Natural killer cell (primary cell): ENCODE results near the gene HOXD9. TPM values are rescaled to one million over a fixed set of nuclear protein-coding genes. Genes with fewer than 3 reads are reported as not detected.

ENCODE experiments used
- ATAC-seq, 3 donors: fragments of 150-1000 bp in 2 of 3; fragments of 200-7000 bp in 1 of 3; cut with Tn5 transposase; 1 replicate in 1 of 3; 2 replicates in 2 of 3; pipeline ENCODE4 v1.10.0; 2021; ENCODE audit warnings: mild to moderate bottlenecking in 2 of 3, moderate library complexity in 2 of 3
- DNase-seq, 2 donors: peaks; one replicate each; pipeline versions ENCODE4 v3.0.0 to v3.0.0-alpha.2; 2013 to 2021; ENCODE audit warnings: mixed read lengths in 1 of 2
- H3K27ac ChIP-seq: one replicate; pipeline ENCODE4 v1.5.1; 2013; ENCODE audit warnings: mild to moderate bottlenecking, low read length
- H3K27me3 ChIP-seq: one replicate; pipeline ENCODE4 v1.6.1; 2013; ENCODE audit warnings: low read length; ENCODE audit not compliant: control insufficient read depth, insufficient read depth
- H3K36me3 ChIP-seq: one replicate; pipeline ENCODE4 v1.6.1; 2013; ENCODE audit warnings: low read length; ENCODE audit not compliant: control insufficient read depth, insufficient read depth
- H3K4me1 ChIP-seq: one replicate; pipeline ENCODE4 v1.6.1; 2013; ENCODE audit warnings: low read length; ENCODE audit not compliant: control insufficient read depth, insufficient read depth
- H3K4me3 ChIP-seq: one replicate; pipeline ENCODE4 v1.5.1; 2013; ENCODE audit warnings: low read length
- H3K9me3 ChIP-seq: one replicate; pipeline ENCODE4 v1.6.1; 2013; ENCODE audit warnings: low read length; ENCODE audit not compliant: control insufficient read depth, insufficient read depth
- H3K27ac Mint-ChIP-seq, 2 donors: one replicate each; pipeline ENCODE4 v1.8.0; 2022; ENCODE audit warnings: mild to moderate bottlenecking in 2 of 2, mixed read lengths in 2 of 2, moderate library complexity in 1 of 2
- H3K27me3 Mint-ChIP-seq, 2 donors: one replicate each; pipeline ENCODE4 v1.8.0; 2022; ENCODE audit warnings: low read depth in 2 of 2, mixed read lengths in 2 of 2
- H3K36me3 Mint-ChIP-seq: one replicate; pipeline ENCODE4 v1.8.0; 2022; ENCODE audit warnings: mixed read lengths
- H3K4me1 Mint-ChIP-seq, 2 donors: one replicate each; pipeline ENCODE4 v1.8.0; 2022; ENCODE audit warnings: mixed read lengths in 2 of 2
- H3K4me3 Mint-ChIP-seq: one replicate; pipeline ENCODE4 v1.8.0; 2022; ENCODE audit warnings: mild to moderate bottlenecking, moderate library complexity, mixed read lengths
- H3K9me3 Mint-ChIP-seq, 2 donors: one replicate each; pipeline ENCODE4 v1.8.0; 2022; ENCODE audit warnings: mixed read lengths in 2 of 2
- WGBS: methylation state at CpG from one replicate; pipeline ENCODE4 v1.1.7; 2013; ENCODE audit warnings: missing lambda C conversion rate; ENCODE audit not compliant: insufficient coverage; 5-methylcytosine and 5-hydroxymethylcytosine counted together
- intact Hi-C: fragments of 100-400 bp; cut with micrococcal nuclease; formaldehyde crosslinking; loops from one replicate; pipeline ENCODE4 v1.14.2; 2022
- total RNA-seq, 4 donors: library from RNA; stranded (reverse); fragments of 120-200 nt in 1 of 4; gene quantifications; one replicate each; pipeline versions ENCODE4 v1.2.3 to v1.2.4, GENCODE V29; 2013 to 2022
- TF ChIP-seq, protein P1 (sequence below): fragments of 200-600 bp; IDR thresholded peaks from one replicate; pipeline ENCODE4 v1.8.0; 2022; ENCODE audit warnings: antibody characterized with exemption

Gene HOXD9
- total RNA-seq, 3 donors from 2014 or later (not counting 1 experiment from before 2014, with no cell fraction given), result not detected

DNA sequence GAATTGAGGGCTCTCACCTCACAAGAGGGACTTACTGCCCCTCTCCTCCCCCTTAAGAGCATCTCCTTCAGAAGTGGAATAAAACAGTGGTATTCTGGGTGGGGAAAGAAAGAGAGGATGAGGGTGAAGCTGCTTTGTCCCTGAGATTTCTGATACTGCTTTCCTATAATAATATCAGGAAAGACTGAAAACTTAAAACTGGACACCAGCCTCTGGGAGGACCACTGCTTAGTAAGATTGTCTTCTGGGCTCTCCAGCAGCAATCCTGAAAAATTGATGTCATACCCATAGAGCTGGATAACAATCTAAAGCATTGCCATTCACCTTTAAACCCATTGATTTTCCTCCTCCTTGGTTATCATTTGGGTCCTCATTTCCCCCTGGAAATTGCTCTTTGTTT, 24.1 kb downstream of the HOXD9 start:
- Mint-ChIP-seq H3K4me3 (no peak overlapping the region), H3K27ac (no peak overlapping the region)
- no peak for DNase-seq

DNA sequence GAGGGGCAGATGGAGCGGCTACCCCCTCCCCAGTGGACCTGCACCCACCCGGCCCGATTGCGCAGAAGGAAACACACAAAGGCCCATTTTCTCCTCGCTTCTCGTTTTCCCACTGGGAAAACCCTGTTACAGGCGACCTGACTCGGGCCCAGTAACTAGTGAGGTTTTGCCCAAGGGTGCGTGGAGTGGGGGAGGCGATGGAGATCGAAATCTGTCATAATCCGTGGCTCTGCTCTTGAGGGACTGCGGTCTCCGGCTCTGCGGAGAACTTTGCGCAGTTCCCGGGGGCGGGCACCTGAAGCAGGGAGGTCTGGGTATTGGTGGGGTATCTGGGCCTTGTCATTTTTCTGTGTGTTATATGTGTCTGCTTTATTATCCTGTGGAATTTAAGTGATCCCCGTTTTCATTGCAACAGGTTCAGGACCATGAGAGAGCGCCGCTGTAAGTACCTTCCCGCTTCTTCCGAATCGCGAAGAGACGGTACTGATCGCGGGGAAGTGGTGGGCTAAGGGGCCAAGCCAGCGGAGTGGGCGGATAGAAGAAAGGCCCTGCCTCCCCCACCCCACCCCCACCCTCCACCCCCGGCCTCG, 24.8 kb downstream of the HOXD9 start:
- Histone ChIP-seq H3K27me3 (peaks cover 56% of the 10 kb centered on the region), H3K36me3 (no peaks in the 10 kb centered on the region), H3K27ac (no peak overlapping the region), H3K9me3 (no peaks in the 10 kb centered on the region), H3K4me3 (no peak overlapping the region), H3K4me1 (no peaks in the 10 kb centered on the region)
- WGBS, result 17% methylated on average over 28 of the region's 32 CpGs
- Mint-ChIP-seq H3K4me3 (no peak overlapping the region), H3K27ac (no peak overlapping the region), H3K9me3 (peaks cover 0 to 2% of the 10 kb centered on the region in 2 donors), H3K4me1 (peaks cover 0 to 6% of the 10 kb centered on the region in 2 donors), H3K36me3 (no peaks in the 10 kb centered on the region), H3K27me3 (peaks cover 66 to 75% of the 10 kb centered on the region in 2 donors)
- intact Hi-C loops, result no loop called here
- TF ChIP-seq, protein P1, sequence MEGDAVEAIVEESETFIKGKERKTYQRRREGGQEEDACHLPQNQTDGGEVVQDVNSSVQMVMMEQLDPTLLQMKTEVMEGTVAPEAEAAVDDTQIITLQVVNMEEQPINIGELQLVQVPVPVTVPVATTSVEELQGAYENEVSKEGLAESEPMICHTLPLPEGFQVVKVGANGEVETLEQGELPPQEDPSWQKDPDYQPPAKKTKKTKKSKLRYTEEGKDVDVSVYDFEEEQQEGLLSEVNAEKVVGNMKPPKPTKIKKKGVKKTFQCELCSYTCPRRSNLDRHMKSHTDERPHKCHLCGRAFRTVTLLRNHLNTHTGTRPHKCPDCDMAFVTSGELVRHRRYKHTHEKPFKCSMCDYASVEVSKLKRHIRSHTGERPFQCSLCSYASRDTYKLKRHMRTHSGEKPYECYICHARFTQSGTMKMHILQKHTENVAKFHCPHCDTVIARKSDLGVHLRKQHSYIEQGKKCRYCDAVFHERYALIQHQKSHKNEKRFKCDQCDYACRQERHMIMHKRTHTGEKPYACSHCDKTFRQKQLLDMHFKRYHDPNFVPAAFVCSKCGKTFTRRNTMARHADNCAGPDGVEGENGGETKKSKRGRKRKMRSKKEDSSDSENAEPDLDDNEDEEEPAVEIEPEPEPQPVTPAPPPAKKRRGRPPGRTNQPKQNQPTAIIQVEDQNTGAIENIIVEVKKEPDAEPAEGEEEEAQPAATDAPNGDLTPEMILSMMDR, result no peak
- ATAC-seq (no peak), DNase-seq (no peak)

More for the DNA sequence above, 24.1 kb downstream of the HOXD9 start:
- H3K27me3 ChIP-seq, result peaks cover 62% of the 10 kb centered on the region
- Mint-ChIP-seq H3K36me3 (peaks cover 2% of the 10 kb centered on the region), H3K9me3 (peaks cover 0 to 2% of the 10 kb centered on the region in 2 donors), H3K4me1 (peaks cover 0 to 6% of the 10 kb centered on the region in 2 donors), H3K27me3 (peaks cover 70 to 82% of the 10 kb centered on the region in 2 donors)
- H3K4me3 ChIP-seq, result no peak overlapping the region
- ATAC-seq, result no peak
- H3K36me3 ChIP-seq, result no peaks in the 10 kb centered on the region
- H3K9me3 ChIP-seq, result no peaks in the 10 kb centered on the region
- no peak overlapping the region for H3K27ac ChIP-seq
- intact Hi-C loops, result no loop called here
- H3K4me1 ChIP-seq, result no peaks in the 10 kb centered on the region
- TF ChIP-seq, protein P1, result no peak

DNA sequence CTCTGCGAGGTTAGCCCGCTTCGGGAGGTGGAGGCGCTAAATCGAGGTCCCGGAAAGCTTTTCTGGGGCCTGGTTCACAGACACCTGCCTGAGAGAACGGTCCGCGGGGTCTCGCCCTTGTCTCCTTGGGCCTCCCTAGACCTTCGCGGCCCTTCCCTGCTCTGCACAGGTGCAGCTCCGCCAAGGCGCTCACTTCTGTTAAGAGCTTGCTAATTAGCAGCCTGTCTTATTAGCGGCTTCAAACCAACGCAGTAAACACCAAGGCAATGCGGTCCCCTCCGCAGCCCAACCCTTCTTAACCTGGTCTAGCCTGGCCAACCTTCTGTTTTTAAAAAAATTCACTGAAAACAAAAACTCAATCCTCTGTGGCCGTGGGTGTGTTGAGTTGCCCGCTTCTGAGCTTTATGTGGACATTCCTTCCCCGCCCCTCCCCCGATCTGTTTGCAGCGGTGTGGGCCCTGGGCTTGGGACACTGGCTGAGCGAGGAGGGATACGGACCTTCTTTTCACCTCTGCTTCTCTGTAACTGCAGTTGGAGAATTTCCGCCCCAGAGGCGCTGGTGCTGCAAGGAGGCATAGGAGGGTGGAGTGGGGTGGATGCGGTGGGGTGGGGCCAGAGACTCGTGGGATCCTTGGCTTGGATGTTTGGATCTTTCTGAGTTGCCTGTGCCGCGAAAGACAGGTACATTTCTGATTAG, 25.4 kb downstream of the HOXD9 start:
- H3K4me3 Mint-ChIP-seq, result no peak overlapping the region
- 13% methylated on average over 31 of the region's 31 CpGs for WGBS
- TF ChIP-seq, protein P1, result no peak

More for the DNA sequence above, 25.4 kb downstream of the HOXD9 start:
- Histone ChIP-seq H3K36me3 (no peaks in the 10 kb centered on the region), H3K27me3 (peaks cover 60% of the 10 kb centered on the region), H3K9me3 (no peaks in the 10 kb centered on the region), H3K27ac (no peak overlapping the region), H3K4me3 (no peak overlapping the region), H3K4me1 (peaks cover 4% of the 10 kb centered on the region)
- no peak for DNase-seq
- Mint-ChIP-seq H3K36me3 (no peaks in the 10 kb centered on the region), H3K27me3 (peaks cover 67 to 71% of the 10 kb centered on the region in 2 donors), H3K9me3 (peaks cover 0 to 1% of the 10 kb centered on the region in 2 donors), H3K4me1 (peaks cover 0 to 6% of the 10 kb centered on the region in 2 donors), H3K27ac (no peak overlapping the region)
- no peak for ATAC-seq
- intact Hi-C loops, result no loop called here
